HEK293 (cell line): ENCODE results near the gene SH3TC1.

Source experiments
- CTCF ChIA-PET: fragments of 350-600 bp; formaldehyde crosslinking; extraction: SDS; loops from one replicate; lab custom pipeline; 2021; ENCODE audit warnings: antibody characterized with exemption; lab: Yijun Ruan, JAX
- POLR2A ChIA-PET: fragments of 300-600 bp; formaldehyde crosslinking; extraction: SDS; loops from one replicate; lab custom pipeline; 2020; ENCODE audit warnings: antibody characterized with exemption, inconsistent platforms; lab: Yijun Ruan, JAX
- H3K27ac ChIP-seq: fragments of 200-500 bp; sonication (Bioruptor generic); 2 replicates; pipeline ENCODE4 v1.5.1; 2014; ENCODE audit warnings: low read depth, low read length, control low read depth, inconsistent platforms; ENCODE audit errors: extremely low read depth
- H3K36me3 ChIP-seq, 2 experiments: fragments of 200-500 bp in 1 of 2; sonication (Bioruptor generic) in 1 of 2; 1 replicate in 1 of 2; 2 replicates in 1 of 2; pipeline ENCODE4 v1.5.1; 2014 to 2017; ENCODE audit warnings: inconsistent platforms in 2 of 2, low read length in 2 of 2; ENCODE audit not compliant: control insufficient read depth in 2 of 2, insufficient read depth in 1 of 2
- H3K4me1 ChIP-seq: fragments of 200-500 bp; sonication (Bioruptor generic); 2 replicates; pipeline ENCODE4 v1.5.1; 2014; ENCODE audit warnings: mild to moderate bottlenecking, low read length, inconsistent platforms; ENCODE audit not compliant: control insufficient read depth, insufficient read depth
- H3K4me3 ChIP-seq: 2 replicates; pipeline ENCODE4 v1.5.1; 2011; ENCODE audit warnings: low read depth, mild to moderate bottlenecking, control low read depth, low read length, moderate library complexity
- H3K9me3 ChIP-seq: fragments of 200-500 bp; sonication (Bioruptor generic); 2 replicates; pipeline ENCODE4 v1.5.1; 2014; ENCODE audit warnings: low read depth, low read length, inconsistent platforms; ENCODE audit not compliant: control insufficient read depth, insufficient read depth
- BCL11A ChIP-seq: fragments of 450-650 bp; formaldehyde crosslinking; IDR thresholded peaks from 2 replicates; pipeline ENCODE4 v1.5.1; 2016; ENCODE audit warnings: low read depth, missing biosample characterization, missing genetic modification characterization
- EGR2 ChIP-seq: fragments of 450-650 bp; formaldehyde crosslinking; IDR thresholded peaks from 2 replicates; pipeline ENCODE4 v1.5.1; 2016; ENCODE audit warnings: low read depth, missing biosample characterization, missing genetic modification characterization
- HOXA7 ChIP-seq: sonication (generic); formaldehyde crosslinking; IDR thresholded peaks from 2 replicates; pipeline ENCODE4 v1.8.1; 2022; ENCODE audit warnings: missing genetic modification reagents, borderline replicate concordance
- HOXC10 ChIP-seq: sonication (generic); formaldehyde crosslinking; IDR thresholded peaks from 2 replicates; pipeline ENCODE4 v1.8.1; 2023; ENCODE audit warnings: mild to moderate bottlenecking, missing genetic modification reagents
- MEIS1 ChIP-seq: sonication (generic); formaldehyde crosslinking; IDR thresholded peaks from 2 replicates; pipeline ENCODE4 v1.8.1; 2022; ENCODE audit warnings: missing genetic modification reagents, mild to moderate bottlenecking, borderline replicate concordance
- PBX3 ChIP-seq: sonication (generic); formaldehyde crosslinking; IDR thresholded peaks from 2 replicates; pipeline ENCODE4 v1.8.1; 2022; ENCODE audit warnings: mild to moderate bottlenecking, moderate library complexity, missing genetic modification reagents
- PRDM10 ChIP-seq: fragments of 450-650 bp; formaldehyde crosslinking; IDR thresholded peaks from 2 replicates; pipeline ENCODE4 v1.5.1; 2016; ENCODE audit warnings: missing biosample characterization, missing genetic modification characterization
- ZBTB7A ChIP-seq: fragments of 450-650 bp; formaldehyde crosslinking; IDR thresholded peaks from 2 replicates; pipeline ENCODE4 v1.5.1; 2016; ENCODE audit warnings: low read depth, missing biosample characterization, missing genetic modification characterization
- ZFHX2 ChIP-seq: fragments of 450-650 bp; formaldehyde crosslinking; conservative IDR thresholded peaks from 2 replicates; pipeline ENCODE4 v1.5.1; 2016; ENCODE audit warnings: missing biosample characterization, missing genetic modification characterization
- ZNF114 ChIP-seq: fragments of 450-650 bp; formaldehyde crosslinking; IDR thresholded peaks from 2 replicates; pipeline ENCODE4 v1.5.0; 2017; ENCODE audit warnings: missing biosample characterization, missing genetic modification characterization
- ZNF133 ChIP-seq: fragments of 450-650 bp; formaldehyde crosslinking; IDR thresholded peaks from 2 replicates; pipeline ENCODE4 v1.5.1; 2016; ENCODE audit warnings: missing biosample characterization, missing genetic modification characterization
- ZNF184 ChIP-seq: fragments of 450-650 bp; IDR thresholded peaks from 2 replicates; pipeline ENCODE4 v1.5.1; 2018; ENCODE audit warnings: missing biosample characterization, mild to moderate bottlenecking, missing genetic modification characterization
- ZNF214 ChIP-seq: fragments of 450-650 bp; formaldehyde crosslinking; IDR thresholded peaks from 2 replicates; pipeline ENCODE4 v1.5.1; 2017; ENCODE audit warnings: missing biosample characterization, mild to moderate bottlenecking, missing genetic modification characterization, borderline replicate concordance
- ZNF223 ChIP-seq: fragments of 450-650 bp; formaldehyde crosslinking; IDR thresholded peaks from 2 replicates; pipeline ENCODE4 v1.5.1; 2016; ENCODE audit warnings: missing biosample characterization, missing genetic modification characterization
- ZNF324 ChIP-seq: fragments of 450-650 bp; formaldehyde crosslinking; IDR thresholded peaks from 2 replicates; pipeline ENCODE4 v1.5.1; 2016; ENCODE audit warnings: missing biosample characterization, missing genetic modification characterization
- ZNF341 ChIP-seq: fragments of 450-650 bp; formaldehyde crosslinking; IDR thresholded peaks from 2 replicates; pipeline ENCODE4; 2016; ENCODE audit warnings: low read depth, missing biosample characterization, missing genetic modification characterization
- ZNF354C ChIP-seq: fragments of 450-650 bp; formaldehyde crosslinking; IDR thresholded peaks from 2 replicates; pipeline ENCODE4 v1.5.1; 2016; ENCODE audit warnings: missing biosample characterization, missing genetic modification characterization, low read depth, borderline replicate concordance
- ZNF488 ChIP-seq: fragments of 450-650 bp; formaldehyde crosslinking; IDR thresholded peaks from 2 replicates; pipeline ENCODE4 v1.5.1; 2016; ENCODE audit warnings: missing biosample characterization, missing genetic modification characterization
- ZNF548 ChIP-seq: fragments of 450-650 bp; formaldehyde crosslinking; IDR thresholded peaks from 2 replicates; pipeline ENCODE4 v1.5.1; 2016; ENCODE audit warnings: missing biosample characterization, missing genetic modification characterization
- ZNF571 ChIP-seq: fragments of 450-650 bp; formaldehyde crosslinking; IDR thresholded peaks from 2 replicates; pipeline ENCODE4 v1.5.0; 2017; ENCODE audit warnings: missing biosample characterization, missing genetic modification characterization
- ZNF596 ChIP-seq: fragments of 450-650 bp; IDR thresholded peaks from 2 replicates; pipeline ENCODE4 v1.5.0; 2018; ENCODE audit warnings: missing biosample characterization, mild to moderate bottlenecking, missing genetic modification characterization, moderate library complexity
- ZNF621 ChIP-seq: fragments of 450-650 bp; formaldehyde crosslinking; IDR thresholded peaks from 2 replicates; pipeline ENCODE4 v1.5.1; 2017; ENCODE audit warnings: missing biosample characterization, missing genetic modification characterization
- ZNF626 ChIP-seq: fragments of 450-650 bp; sonication (Bioruptor Pico); formaldehyde crosslinking; IDR thresholded peaks from 2 replicates; pipeline ENCODE4 v1.5.1; 2018; ENCODE audit warnings: missing biosample characterization, missing genetic modification characterization, inconsistent platforms
- ZNF785 ChIP-seq: fragments of 450-650 bp; formaldehyde crosslinking; IDR thresholded peaks from 2 replicates; pipeline ENCODE4 v1.5.1; 2016; ENCODE audit warnings: missing biosample characterization, missing genetic modification characterization
- ZNF830 ChIP-seq: fragments of 450-650 bp; IDR thresholded peaks from 2 replicates; pipeline ENCODE4 v1.5.0; 2018; ENCODE audit warnings: missing biosample characterization, missing genetic modification characterization, low read depth, mild to moderate bottlenecking, moderate library complexity
- ZNF837 ChIP-seq: fragments of 450-650 bp; formaldehyde crosslinking; IDR thresholded peaks from 2 replicates; pipeline ENCODE4 v1.5.1; 2016; ENCODE audit warnings: missing biosample characterization, missing genetic modification characterization

The SH3TC1 gene

GRCh38 chr4:8168832-8169598 is 30.1 kb upstream of the SH3TC1 start:
- no peak overlapping the region for H3K27ac ChIP-seq
- POLR2A ChIA-PET: no interaction called here
- CTCF ChIA-PET: interaction anchor here (0.7 to 1.2 kb wide), 3 partner anchors 9 to 415 kb away, joined by 3 to 4 read pairs (median 3); no protein-coding TSS in a partner anchor

GRCh38 chr4:8169763-8170162 is 29.3 kb upstream of the SH3TC1 start:
- H3K36me3 ChIP-seq: no peaks in the 10 kb centered on the region
- H3K4me3 ChIP-seq: no peak overlapping the region
- H3K27ac ChIP-seq: no peak overlapping the region
- POLR2A ChIA-PET: no interaction called here
- TF ChIP-seq ZNF626 (tag by site-specific recombination): no peak
- no peak for TF ChIP-seq ZNF548 (tag by site-specific recombination)
- TF ChIP-seq ZNF785 (tag by site-specific recombination): no peak
- no peak for TF ChIP-seq HOXC10 (CRISPR knock-in tag)
- TF ChIP-seq, all 188 proteins: peak for 0
- CTCF ChIA-PET: interaction anchor here (0.7 kb wide), 1 partner anchor 415 kb away, joined by 3 read pairs; no protein-coding TSS in a partner anchor
- Histone ChIP-seq H3K4me1 (no peaks in the 10 kb centered on the region), H3K9me3 (no peaks in the 10 kb centered on the region)

More at GRCh38 chr4:8168832-8169598, 30.1 kb upstream of the SH3TC1 start:
- Histone ChIP-seq H3K9me3 (no peaks in the 10 kb centered on the region), H3K36me3 (no peaks in the 10 kb centered on the region), H3K4me1 (no peaks in the 10 kb centered on the region), H3K4me3 (no peak overlapping the region)
- TF ChIP-seq ZNF223 (tag by site-specific recombination): no peak
- TF ChIP-seq ZNF324: no peak
- no peak for TF ChIP-seq BCL11A (tag by site-specific recombination)
- TF ChIP-seq ZNF114: no peak
- TF ChIP-seq ZNF354C (tag by site-specific recombination): no peak
- TF ChIP-seq ZNF621: no peak
- TF ChIP-seq PRDM10: no peak
- TF ChIP-seq ZNF133 (tag by site-specific recombination): no peak
- no peak for TF ChIP-seq ZNF626 (tag by site-specific recombination)
- no peak for TF ChIP-seq ZNF571 (tag by site-specific recombination)
- no peak for TF ChIP-seq ZNF837 (tag by site-specific recombination)
- no peak for TF ChIP-seq EGR2 (tag by site-specific recombination)
- TF ChIP-seq ZNF596 (tag by site-specific recombination): no peak

- POLR2A ChIA-PET: no interaction called here
- no peak for TF ChIP-seq MEIS1 (CRISPR knock-in tag)
- TF ChIP-seq ZNF830: no peak
- no peak for TF ChIP-seq ZNF214
- no peak for TF ChIP-seq ZBTB7A
- TF ChIP-seq ZFHX2 (tag by site-specific recombination): no peak
- TF ChIP-seq ZNF184 (tag by site-specific recombination): no peak
- no peak for TF ChIP-seq ZNF488
- TF ChIP-seq PBX3 (CRISPR knock-in tag): no peak
- no peak for TF ChIP-seq HOXA7 (CRISPR knock-in tag)
- TF ChIP-seq ZNF341 (tag by site-specific recombination): no peak
- H3K4me1 ChIP-seq: no peaks in the 10 kb centered on the region
- H3K36me3 ChIP-seq: no peaks in the 10 kb centered on the region
- H3K27ac ChIP-seq: no peak overlapping the region
- CTCF ChIA-PET: no interaction called here
- H3K9me3 ChIP-seq: no peaks in the 10 kb centered on the region
- H3K4me3 ChIP-seq: no peak overlapping the region
These were observed 28.7 kb upstream of the SH3TC1 start for GRCh38 chr4:8170341-8170740.
